MCF 10A (cell line): ENCODE data around the gene NUTM2D. TPM values are rescaled to one million over a fixed set of nuclear protein-coding genes. Genes with fewer than 3 reads are reported as not detected.
"Not testable (repeated sequence)": the region's sequence is repeated elsewhere in the genome, so short reads cannot be mapped to it uniquely, and the experiment has no call there.

Experiments
- BruUV-seq: library from RNA; stranded (reverse); fragments of 400-500 nt; replicated peaks from 2 replicates; lab custom pipeline; 2021; lab: Mats Ljungman, UMichigan
- CTCF ChIA-PET: fragments of 300-600 bp; sonication (Branson Sonifier 250); formaldehyde crosslinking; extraction: SDS; loops from one replicate; lab custom pipeline; 2021; ENCODE audit warnings: antibody characterized with exemption, inconsistent platforms; lab: Yijun Ruan, JAX
- POLR2A ChIA-PET: fragments of 300-600, 350-650 bp; sonication (Branson Sonifier 250); formaldehyde crosslinking; extraction: SDS; loops from one replicate; lab custom pipeline; 2020; ENCODE audit warnings: antibody characterized with exemption, inconsistent platforms; lab: Yijun Ruan, JAX
- DNase-seq: peaks from one replicate; pipeline ENCODE4 v3.0.0-alpha.2; 2018; ENCODE audit not compliant: unreplicated experiment
- H3K27ac Mint-ChIP-seq: one replicate; pipeline ENCODE4 v1.8.0; 2022; ENCODE audit warnings: mild to moderate bottlenecking, low read depth, mixed read lengths; ENCODE audit not compliant: unreplicated experiment
- H3K27me3 Mint-ChIP-seq: one replicate; pipeline ENCODE4 v1.8.0; 2022; ENCODE audit warnings: mixed read lengths; ENCODE audit not compliant: insufficient read depth, unreplicated experiment
- H3K36me3 Mint-ChIP-seq: one replicate; pipeline ENCODE4 v1.8.0; 2022; ENCODE audit warnings: mild to moderate bottlenecking, moderate library complexity, mixed read lengths; ENCODE audit not compliant: insufficient read depth, unreplicated experiment
- H3K4me1 Mint-ChIP-seq: one replicate; pipeline ENCODE4 v1.8.0; 2022; ENCODE audit warnings: mixed read lengths; ENCODE audit not compliant: insufficient read depth, unreplicated experiment
- H3K4me3 Mint-ChIP-seq: one replicate; pipeline ENCODE4 v1.8.0; 2022; ENCODE audit warnings: mild to moderate bottlenecking, moderate library complexity, mixed read lengths; ENCODE audit not compliant: unreplicated experiment
- H3K9me3 Mint-ChIP-seq: one replicate; pipeline ENCODE4 v1.8.0; 2022; ENCODE audit warnings: mixed read lengths; ENCODE audit not compliant: unreplicated experiment
- intact Hi-C: fragments of 100-400 bp; cut with micrococcal nuclease; formaldehyde crosslinking; loops from 2 replicates; pipeline ENCODE4 v1.14.1; 2022
- total RNA-seq: library from RNA; stranded (reverse); gene quantifications from 2 replicates; pipeline ENCODE4 v1.2.3, GENCODE V29; 2022
- TF ChIP-seq, protein P1 (sequence below): fragments of 200-600 bp; IDR thresholded peaks from one replicate; pipeline ENCODE4 v1.8.0; 2022; ENCODE audit warnings: antibody characterized with exemption, mild to moderate bottlenecking; ENCODE audit not compliant: unreplicated experiment

The NUTM2D gene
- total RNA-seq, 1 experiment from 2014 or later: 2.0 TPM

DNA sequence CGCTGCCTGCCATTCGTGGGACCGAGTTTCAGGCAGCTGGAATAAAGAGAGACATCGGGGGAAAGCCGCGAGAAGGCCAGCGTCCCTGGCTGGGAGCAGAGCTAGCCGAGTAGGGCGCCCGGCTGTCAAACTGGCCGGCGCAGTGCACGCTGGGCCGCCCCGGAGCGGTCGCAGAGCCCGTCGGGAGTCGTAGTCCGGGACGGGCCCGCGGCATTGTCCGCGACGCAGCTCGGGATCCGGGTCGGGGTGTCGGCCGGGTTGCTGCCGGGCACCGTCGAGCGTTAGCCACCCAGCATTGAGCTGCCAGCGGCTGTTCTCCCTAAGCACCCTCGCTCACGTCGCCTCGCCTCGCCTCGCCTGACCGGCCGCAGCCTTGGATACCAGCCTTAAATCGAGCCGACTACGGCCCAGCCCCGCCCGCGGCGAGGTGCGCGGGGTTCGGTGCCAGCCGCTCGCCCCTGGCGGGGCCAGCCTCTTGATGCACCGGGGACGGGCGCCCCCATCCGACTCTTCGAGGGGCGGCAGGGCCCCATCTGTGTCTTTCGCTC lies 14.8 kb upstream of the NUTM2D start:
- H3K27ac Mint-ChIP-seq: peak overlapping the region; percentile 91

GRCh38 chr10:87345743-87346142 lies 11.8 kb upstream of the NUTM2D start:
- H3K4me1 Mint-ChIP-seq, H3K4me3 Mint-ChIP-seq, H3K9me3 Mint-ChIP-seq, BruUV-seq, H3K27ac Mint-ChIP-seq, DNase-seq, CTCF ChIA-PET, H3K27me3 Mint-ChIP-seq, H3K36me3 Mint-ChIP-seq, POLR2A ChIA-PET, intact Hi-C loops: not testable (repeated sequence)

More for the DNA sequence above, 14.8 kb upstream of the NUTM2D start:
- H3K27me3 Mint-ChIP-seq, H3K36me3 Mint-ChIP-seq, H3K9me3 Mint-ChIP-seq, intact Hi-C loops: not testable (repeated sequence)
- ChIA-PET POLR2A (interaction anchor here (1.2 kb wide), 1 partner anchor 162 kb away, joined by 5 read pairs; the partner anchor contains the start of gene MINPP1), CTCF (interaction anchor here (0.7 kb wide), 1 partner anchor 685 kb away, joined by 3 read pairs; no protein-coding TSS in a partner anchor)
- peaks cover 27% of the 10 kb centered on the region for H3K4me1 Mint-ChIP-seq
- H3K4me3 Mint-ChIP-seq: peak overlapping the region; percentile 75
- peak; percentile 67 for DNase-seq
- TF ChIP-seq, protein P1, sequence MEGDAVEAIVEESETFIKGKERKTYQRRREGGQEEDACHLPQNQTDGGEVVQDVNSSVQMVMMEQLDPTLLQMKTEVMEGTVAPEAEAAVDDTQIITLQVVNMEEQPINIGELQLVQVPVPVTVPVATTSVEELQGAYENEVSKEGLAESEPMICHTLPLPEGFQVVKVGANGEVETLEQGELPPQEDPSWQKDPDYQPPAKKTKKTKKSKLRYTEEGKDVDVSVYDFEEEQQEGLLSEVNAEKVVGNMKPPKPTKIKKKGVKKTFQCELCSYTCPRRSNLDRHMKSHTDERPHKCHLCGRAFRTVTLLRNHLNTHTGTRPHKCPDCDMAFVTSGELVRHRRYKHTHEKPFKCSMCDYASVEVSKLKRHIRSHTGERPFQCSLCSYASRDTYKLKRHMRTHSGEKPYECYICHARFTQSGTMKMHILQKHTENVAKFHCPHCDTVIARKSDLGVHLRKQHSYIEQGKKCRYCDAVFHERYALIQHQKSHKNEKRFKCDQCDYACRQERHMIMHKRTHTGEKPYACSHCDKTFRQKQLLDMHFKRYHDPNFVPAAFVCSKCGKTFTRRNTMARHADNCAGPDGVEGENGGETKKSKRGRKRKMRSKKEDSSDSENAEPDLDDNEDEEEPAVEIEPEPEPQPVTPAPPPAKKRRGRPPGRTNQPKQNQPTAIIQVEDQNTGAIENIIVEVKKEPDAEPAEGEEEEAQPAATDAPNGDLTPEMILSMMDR: peak; percentile 32
- BruUV-seq: TSS peak; percentile 58

DNA sequence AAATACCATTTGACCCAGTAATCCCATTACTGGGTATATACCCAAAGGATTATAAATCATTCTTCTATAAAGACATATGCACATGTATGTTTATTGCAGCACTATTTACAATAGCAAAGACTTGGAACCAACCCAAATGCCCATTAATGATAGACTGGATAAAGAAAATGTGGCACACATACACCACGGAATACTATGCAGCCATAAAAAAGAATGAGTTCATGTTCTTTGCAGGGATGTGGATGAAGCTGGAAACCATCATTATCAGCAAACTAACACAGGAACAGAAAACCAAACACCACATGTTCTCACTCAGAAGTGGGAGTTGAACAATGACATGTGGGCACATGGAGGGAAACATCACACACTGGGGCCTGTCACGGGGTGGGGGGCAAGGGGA lies 7.4 kb upstream of the NUTM2D start:
- H3K27me3 Mint-ChIP-seq, H3K4me1 Mint-ChIP-seq, H3K4me3 Mint-ChIP-seq, H3K36me3 Mint-ChIP-seq, DNase-seq, POLR2A ChIA-PET, H3K27ac Mint-ChIP-seq, H3K9me3 Mint-ChIP-seq, BruUV-seq, intact Hi-C loops, CTCF ChIA-PET: not testable (repeated sequence)

GRCh38 chr10:87352825-87353224 lies 4.7 kb upstream of the NUTM2D start:
- H3K27ac Mint-ChIP-seq, H3K27me3 Mint-ChIP-seq, BruUV-seq, H3K4me3 Mint-ChIP-seq, POLR2A ChIA-PET, H3K36me3 Mint-ChIP-seq, intact Hi-C loops, CTCF ChIA-PET, H3K4me1 Mint-ChIP-seq, H3K9me3 Mint-ChIP-seq, DNase-seq: not testable (repeated sequence)

DNA sequence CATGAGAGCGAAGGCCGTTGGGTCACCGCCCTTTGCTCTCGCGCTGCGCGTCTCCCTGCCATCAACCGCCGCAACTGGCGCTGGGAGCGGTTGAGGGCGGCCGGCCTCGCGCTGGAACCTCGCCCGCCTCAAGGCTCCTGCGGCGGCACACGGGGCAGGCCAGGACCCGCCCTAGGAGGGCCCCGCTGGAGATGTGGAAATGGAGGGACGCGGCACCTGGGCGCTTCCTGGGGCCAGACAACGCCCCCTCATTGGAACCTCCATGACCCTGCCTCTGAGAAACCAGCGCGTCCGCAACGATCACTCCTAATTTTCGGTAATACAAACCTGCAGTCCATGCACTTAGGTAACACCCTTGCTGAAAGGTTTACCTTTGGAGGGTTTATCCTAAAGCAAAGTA lies 2.4 kb upstream of the NUTM2D start:
- H3K27ac Mint-ChIP-seq, H3K9me3 Mint-ChIP-seq, H3K27me3 Mint-ChIP-seq, DNase-seq, H3K36me3 Mint-ChIP-seq, POLR2A ChIA-PET, H3K4me3 Mint-ChIP-seq, CTCF ChIA-PET, BruUV-seq, H3K4me1 Mint-ChIP-seq, intact Hi-C loops: not testable (repeated sequence)

- H3K27ac Mint-ChIP-seq, POLR2A ChIA-PET, BruUV-seq, intact Hi-C loops, H3K4me3 Mint-ChIP-seq, H3K36me3 Mint-ChIP-seq, H3K4me1 Mint-ChIP-seq, H3K9me3 Mint-ChIP-seq, H3K27me3 Mint-ChIP-seq, DNase-seq, CTCF ChIA-PET: not testable (repeated sequence)
Measured at GRCh38 chr10:87358159-87358558, 615 bp downstream of the NUTM2D start.

GRCh38 chr10:87369514-87370112 lies 12.1 kb downstream of the NUTM2D start:
- H3K27ac Mint-ChIP-seq, H3K36me3 Mint-ChIP-seq, H3K9me3 Mint-ChIP-seq, POLR2A ChIA-PET, H3K27me3 Mint-ChIP-seq, H3K4me3 Mint-ChIP-seq, CTCF ChIA-PET, BruUV-seq, DNase-seq, H3K4me1 Mint-ChIP-seq, intact Hi-C loops: not testable (repeated sequence)

- H3K4me1 Mint-ChIP-seq, H3K27ac Mint-ChIP-seq, intact Hi-C loops, H3K9me3 Mint-ChIP-seq, CTCF ChIA-PET, H3K36me3 Mint-ChIP-seq, DNase-seq, POLR2A ChIA-PET, H3K4me3 Mint-ChIP-seq, BruUV-seq, H3K27me3 Mint-ChIP-seq: not testable (repeated sequence)
Measured at GRCh38 chr10:87374091-87374490, 16.5 kb downstream of the NUTM2D start.
